Activated naive CD4-positive, alpha-beta T cell treated with anti-CD3 and anti-CD28 coated beads, Interleukin-2, amount 50 U/mL, for 24 hours (primary cell): ENCODE data around the gene LGALS1.

Source experiments
- H3K27ac Mint-ChIP-seq: one replicate; pipeline ENCODE4 v1.8.0; 2021; ENCODE audit warnings: mild to moderate bottlenecking, mixed read lengths
- H3K27me3 Mint-ChIP-seq: one replicate; pipeline ENCODE4 v1.8.0; 2021; ENCODE audit warnings: mixed read lengths
- H3K36me3 Mint-ChIP-seq: one replicate; pipeline ENCODE4 v1.8.0; 2021; ENCODE audit warnings: mixed read lengths
- H3K4me1 Mint-ChIP-seq: one replicate; pipeline ENCODE4 v1.8.0; 2021; ENCODE audit warnings: mixed read lengths
- H3K4me3 Mint-ChIP-seq: one replicate; pipeline ENCODE4 v1.8.0; 2021; ENCODE audit warnings: mild to moderate bottlenecking, mixed read lengths
- H3K9me3 Mint-ChIP-seq: one replicate; pipeline ENCODE4 v1.8.0; 2021; ENCODE audit warnings: mixed read lengths

The LGALS1 gene

GRCh38 chr22:37635157-37635556 is 40.3 kb upstream of the LGALS1 start:
- Mint-ChIP-seq H3K36me3 (no peaks in the 10 kb centered on the region), H3K4me1 (peaks cover 55% of the 10 kb centered on the region), H3K27ac (no peak overlapping the region), H3K27me3 (no peaks in the 10 kb centered on the region), H3K4me3 (no peak overlapping the region), H3K9me3 (no peaks in the 10 kb centered on the region)

- peak overlapping the region; percentile 0 for H3K4me3 Mint-ChIP-seq
- no peaks in the 10 kb centered on the region for H3K36me3 Mint-ChIP-seq
- H3K27ac Mint-ChIP-seq: peak overlapping the region; percentile 1
- peaks cover 58% of the 10 kb centered on the region for H3K4me1 Mint-ChIP-seq
- no peaks in the 10 kb centered on the region for H3K9me3 Mint-ChIP-seq
- no peaks in the 10 kb centered on the region for H3K27me3 Mint-ChIP-seq
Observed at GRCh38 chr22:37636186-37636948, 39.1 kb upstream of the LGALS1 start.

GRCh38 chr22:37636949-37637273 is 38.5 kb upstream of the LGALS1 start:
- Mint-ChIP-seq H3K4me3 (peak overlapping the region; percentile 0), H3K4me1 (peaks cover 63% of the 10 kb centered on the region), H3K27me3 (no peaks in the 10 kb centered on the region), H3K27ac (peak overlapping the region; percentile 1), H3K9me3 (no peaks in the 10 kb centered on the region), H3K36me3 (no peaks in the 10 kb centered on the region)

GRCh38 chr22:37638391-37639069 is 36.9 kb upstream of the LGALS1 start:
- Mint-ChIP-seq H3K4me1 (peaks cover 69% of the 10 kb centered on the region), H3K27me3 (no peaks in the 10 kb centered on the region), H3K36me3 (no peaks in the 10 kb centered on the region), H3K27ac (peak overlapping the region; percentile 86), H3K4me3 (peak overlapping the region; percentile 89), H3K9me3 (no peaks in the 10 kb centered on the region)

- Mint-ChIP-seq H3K4me1 (peaks cover 67% of the 10 kb centered on the region), H3K27me3 (no peaks in the 10 kb centered on the region), H3K27ac (peak within 1 kb of the TSS; percentile 95), H3K4me3 (peak within 1 kb of the TSS; percentile 89), H3K36me3 (no peaks in the 10 kb centered on the region), H3K9me3 (no peaks in the 10 kb centered on the region)
Observed at GRCh38 chr22:37639070-37639760, 36.2 kb upstream of the LGALS1 start, which contains the start of gene SH3BP1. SH3BP1 (plus strand) TSS chr22:37639669; CDS start chr22:37639788, 119 bp downstream.

- peak overlapping the region; percentile 89 for H3K4me3 Mint-ChIP-seq
- H3K9me3 Mint-ChIP-seq: no peaks in the 10 kb centered on the region
- no peaks in the 10 kb centered on the region for H3K36me3 Mint-ChIP-seq
- no peaks in the 10 kb centered on the region for H3K27me3 Mint-ChIP-seq
- peaks cover 60% of the 10 kb centered on the region for H3K4me1 Mint-ChIP-seq
- peak overlapping the region; percentile 95 for H3K27ac Mint-ChIP-seq
Observed at GRCh38 chr22:37639771-37640590, 35.5 kb upstream of the LGALS1 start.

- Mint-ChIP-seq H3K27me3 (no peaks in the 10 kb centered on the region), H3K9me3 (no peaks in the 10 kb centered on the region), H3K4me1 (peaks cover 53% of the 10 kb centered on the region), H3K36me3 (no peaks in the 10 kb centered on the region), H3K27ac (peak overlapping the region; percentile 95), H3K4me3 (peak overlapping the region; percentile 89)
Observed at GRCh38 chr22:37640591-37641560, 34.6 kb upstream of the LGALS1 start.

- peaks cover 49% of the 10 kb centered on the region for H3K4me1 Mint-ChIP-seq
- no peaks in the 10 kb centered on the region for H3K27me3 Mint-ChIP-seq
- no peaks in the 10 kb centered on the region for H3K9me3 Mint-ChIP-seq
- peak overlapping the region; percentile 89 for H3K4me3 Mint-ChIP-seq
- no peaks in the 10 kb centered on the region for H3K36me3 Mint-ChIP-seq
- H3K27ac Mint-ChIP-seq: no peak overlapping the region
Observed at GRCh38 chr22:37641561-37641949, 33.9 kb upstream of the LGALS1 start.

GRCh38 chr22:37643225-37643847 is 32.1 kb upstream of the LGALS1 start:
- H3K27ac Mint-ChIP-seq: no peak overlapping the region
- no peaks in the 10 kb centered on the region for H3K27me3 Mint-ChIP-seq
- H3K4me3 Mint-ChIP-seq: no peak overlapping the region
- peaks cover 31% of the 10 kb centered on the region for H3K4me1 Mint-ChIP-seq
- H3K36me3 Mint-ChIP-seq: no peaks in the 10 kb centered on the region
- no peaks in the 10 kb centered on the region for H3K9me3 Mint-ChIP-seq

- no peaks in the 10 kb centered on the region for H3K36me3 Mint-ChIP-seq
- no peak overlapping the region for H3K27ac Mint-ChIP-seq
- H3K4me1 Mint-ChIP-seq: peaks cover 14% of the 10 kb centered on the region
Observed at GRCh38 chr22:37647317-37647716, 28.1 kb upstream of the LGALS1 start.

GRCh38 chr22:37647928-37648327 is 27.5 kb upstream of the LGALS1 start:
- H3K4me3 Mint-ChIP-seq: no peak overlapping the region
- H3K27me3 Mint-ChIP-seq: no peaks in the 10 kb centered on the region
- peaks cover 2% of the 10 kb centered on the region for H3K36me3 Mint-ChIP-seq
- H3K9me3 Mint-ChIP-seq: no peaks in the 10 kb centered on the region
- H3K27ac Mint-ChIP-seq: no peak overlapping the region
- H3K4me1 Mint-ChIP-seq: peaks cover 10% of the 10 kb centered on the region

More at GRCh38 chr22:37647317-37647716, 28.1 kb upstream of the LGALS1 start:
- H3K27me3 Mint-ChIP-seq: no peaks in the 10 kb centered on the region
- no peaks in the 10 kb centered on the region for H3K9me3 Mint-ChIP-seq
- no peak overlapping the region for H3K4me3 Mint-ChIP-seq

- Mint-ChIP-seq H3K4me3 (no peak overlapping the region), H3K9me3 (no peaks in the 10 kb centered on the region), H3K27me3 (no peaks in the 10 kb centered on the region), H3K4me1 (no peaks in the 10 kb centered on the region), H3K36me3 (peaks cover 2% of the 10 kb centered on the region), H3K27ac (no peak overlapping the region)
Observed at GRCh38 chr22:37650463-37651136, 24.8 kb upstream of the LGALS1 start.

GRCh38 chr22:37654563-37655251 is 20.7 kb upstream of the LGALS1 start:
- H3K9me3 Mint-ChIP-seq: no peaks in the 10 kb centered on the region
- no peak overlapping the region for H3K4me3 Mint-ChIP-seq
- H3K27ac Mint-ChIP-seq: no peak overlapping the region
- H3K4me1 Mint-ChIP-seq: peaks cover 12% of the 10 kb centered on the region
- H3K27me3 Mint-ChIP-seq: no peaks in the 10 kb centered on the region
- H3K36me3 Mint-ChIP-seq: peaks cover 2% of the 10 kb centered on the region
